ENCODE data around the gene SPAG16. TPM values are rescaled to one million over a fixed set of nuclear protein-coding genes. Genes with fewer than 3 reads are reported as not detected.
"Not testable (repeated sequence)": the region's sequence is repeated elsewhere in the genome, so short reads cannot be mapped to it uniquely, and the experiment has no call there.

The SPAG16 gene
- polyA plus RNA-seq, 2 of the 4 experiments (the other 2 are of a cell fraction), result 19.1 to 27.6 TPM

GRCh38 chr2:214052235-214052634, 768.0 kb downstream of the SPAG16 start:
- H3K4me3 ChIP-seq, result no peak overlapping the region
- H3K9me3 ChIP-seq, result no peaks in the 10 kb centered on the region
- no peak overlapping the region for H3K4me2 ChIP-seq
- ATAC-seq (no peak), DNase-seq (ENCODE audit: low read depth in 1 of 2, low spot score in 1 of 2) (no peak), FAIRE-seq (no peak)
- 47% methylated on average over 5 of the region's 5 CpGs for WGBS (ENCODE audit: missing lambda C conversion rate)
- ChIA-PET CTCF (no interaction called here), POLR2A (no interaction called here)
- no peaks in the 10 kb centered on the region for H3K4me1 ChIP-seq
- TF ChIP-seq JUNB (IDR thresholded peaks at IDR 0.05) (no peak), HES2 (IDR thresholded peaks at IDR 0.05) (no peak), SMC3 (IDR thresholded peaks at IDR 0.05) (no peak), ELK1 (IDR thresholded peaks at IDR 0.05; ENCODE audit: low read depth, low read length) (no peak), ZFP36 (IDR thresholded peaks at IDR 0.05; ENCODE audit: borderline replicate concordance, partially characterized antibody) (no peak), POLR2A (IDR thresholded peaks at IDR 0.05; ENCODE audit: low read length) (no peak), MYC (IDR thresholded peaks at IDR 0.05; ENCODE audit: borderline replicate concordance, low read length) (no peak)
- H3K27ac ChIP-seq, result no peak overlapping the region

GRCh38 chr2:214057986-214058385, 773.7 kb downstream of the SPAG16 start:
- ChIA-PET CTCF (no interaction called here), POLR2A (no interaction called here)
- Histone ChIP-seq H3K4me1 (no peaks in the 10 kb centered on the region), H3K9me3 (no peaks in the 10 kb centered on the region), H3K27ac (no peak overlapping the region), H3K4me3 (no peak overlapping the region), H3K4me2 (no peak overlapping the region)
- no peak; a peak in 1 of 6 replicates for ATAC-seq
- DNase-seq (ENCODE audit: low read depth in 1 of 2, low spot score in 1 of 2), result no peak
- TF ChIP-seq NR3C1 (IDR thresholded peaks at IDR 0.05) (no peak), MYC (IDR thresholded peaks at IDR 0.05; ENCODE audit: borderline replicate concordance, low read length) (no peak), PBX3 (IDR thresholded peaks at IDR 0.05) (no peak), EP300 (IDR thresholded peaks at IDR 0.05) (no peak), USF2 (IDR thresholded peaks at IDR 0.05) (no peak), PHF8 (IDR thresholded peaks at IDR 0.05; ENCODE audit: borderline replicate concordance, low read depth) (no peak), CEBPB (IDR thresholded peaks at IDR 0.05) (no peak), JUNB (IDR thresholded peaks at IDR 0.05) (no peak), KDM5A (IDR thresholded peaks at IDR 0.05) (no peak), KDM1A (IDR thresholded peaks at IDR 0.05; ENCODE audit: low read depth) (no peak), RNF2 (IDR thresholded peaks at IDR 0.05; ENCODE audit: borderline replicate concordance, low read depth) (no peak), NFE2L2 (conservative IDR thresholded peaks at IDR 0.05; ENCODE audit: low read length) (no peak), ESRRA (IDR thresholded peaks at IDR 0.05; ENCODE audit: borderline replicate concordance, low read length) (no peak)
- no peak for FAIRE-seq
- 4% methylated on average over 2 of the region's 2 CpGs for WGBS (ENCODE audit: missing lambda C conversion rate)

GRCh38 chr2:214062279-214062678, 778.0 kb downstream of the SPAG16 start:
- DNase-seq (ENCODE audit: low read depth in 1 of 2, low spot score in 1 of 2); H3K9me3 ChIP-seq; FAIRE-seq; H3K27ac ChIP-seq; H3K4me2 ChIP-seq; ATAC-seq; POLR2A ChIA-PET; H3K4me3 ChIP-seq; H3K4me1 ChIP-seq: not testable (repeated sequence)
- 63% methylated on average over 5 of the region's 5 CpGs for WGBS (ENCODE audit: missing lambda C conversion rate)
- CTCF ChIA-PET, result interaction anchor here (0.5 to 0.7 kb wide), 2 partner anchors 61 to 1208 kb away, joined by 3 read pairs; no protein-coding TSS in a partner anchor

- WGBS (ENCODE audit: missing lambda C conversion rate), result 44% methylated on average over 2 of the region's 2 CpGs
- no peak for FAIRE-seq
- ChIA-PET CTCF (no interaction called here), POLR2A (no interaction called here)
- no peak overlapping the region for H3K4me2 ChIP-seq
- TF ChIP-seq E2F6 (IDR thresholded peaks at IDR 0.05; ENCODE audit: borderline replicate concordance, low read depth) (no peak), FOSL2 (IDR thresholded peaks at IDR 0.05) (no peak), FOSL2 (CRISPR knock-in tag; IDR thresholded peaks at IDR 0.05) (no peak), ELK1 (IDR thresholded peaks at IDR 0.05; ENCODE audit: low read depth, low read length) (no peak), HDAC2 (IDR thresholded peaks at IDR 0.05) (no peak), NFE2L2 (conservative IDR thresholded peaks at IDR 0.05; ENCODE audit: low read length) (no peak), ZSCAN20 (CRISPR knock-in tag; IDR thresholded peaks at IDR 0.05) (no peak), EP300 (IDR thresholded peaks at IDR 0.05) (no peak), MAX (IDR thresholded peaks at IDR 0.05) (no peak), HOXA7 (CRISPR knock-in tag; IDR thresholded peaks at IDR 0.05) (no peak), MAFK (IDR thresholded peaks at IDR 0.05; ENCODE audit: partially characterized antibody) (no peak), NPAS2 (CRISPR knock-in tag; IDR thresholded peaks at IDR 0.05; ENCODE audit: borderline replicate concordance) (no peak), RARB (CRISPR knock-in tag; IDR thresholded peaks at IDR 0.05) (no peak), CHD4 (IDR thresholded peaks at IDR 0.05; ENCODE audit: borderline replicate concordance) (no peak)
- peaks cover 8% of the 10 kb centered on the region for H3K4me1 ChIP-seq
- no peaks in the 10 kb centered on the region for H3K9me3 ChIP-seq
- H3K27ac ChIP-seq, result no peak overlapping the region
- no peak for ATAC-seq
- no peak for DNase-seq (ENCODE audit: low read depth in 1 of 2, low spot score in 1 of 2)
- H3K4me3 ChIP-seq, result no peak overlapping the region
Observed at GRCh38 chr2:214064471-214064870, 780.2 kb downstream of the SPAG16 start.

Measured in A549 (cell line).